K562 treated with DMSO at 1 percent for 48 hours (cell line): ENCODE results near the gene PPP1R27. TPM values are rescaled to one million over a fixed set of nuclear protein-coding genes. Genes with fewer than 3 reads are reported as not detected.

Experiments used
- total RNA-seq: library from RNA; unstranded; fragments of 300-600 nt; gene quantifications from 2 replicates; pipeline ENCODE4 v1.2.3, GENCODE V29; 2022; ENCODE audit warnings: low replicate concordance; ENCODE audit errors: extremely low read depth

PPP1R27 gene, protein sequence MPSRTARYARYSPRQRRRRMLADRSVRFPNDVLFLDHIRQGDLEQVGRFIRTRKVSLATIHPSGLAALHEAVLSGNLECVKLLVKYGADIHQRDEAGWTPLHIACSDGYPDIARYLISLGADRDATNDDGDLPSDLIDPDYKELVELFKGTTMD
- not detected in 2 replicates for total RNA-seq

DNA sequence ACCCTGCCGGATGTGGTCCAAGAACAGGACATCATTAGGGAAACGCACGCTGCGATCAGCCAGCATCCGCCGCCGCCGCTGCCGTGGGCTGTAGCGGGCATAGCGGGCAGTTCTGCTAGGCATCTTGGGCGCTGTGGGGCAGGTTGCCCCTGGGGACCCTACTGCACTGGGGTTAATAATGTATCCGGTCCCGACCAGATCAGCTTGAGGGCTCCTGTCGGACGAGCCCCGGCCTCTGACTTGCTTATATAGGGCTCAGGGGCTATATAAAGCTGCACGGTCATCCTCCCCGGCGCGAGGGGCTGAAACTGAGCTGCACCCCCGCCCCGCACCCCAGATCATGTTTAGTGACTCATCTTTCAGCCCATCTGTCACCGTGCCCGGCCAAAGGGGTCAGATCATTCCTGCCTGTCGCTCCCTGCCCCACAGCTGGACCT is at the start of gene PPP1R27:
PPP1R27 (minus strand) TSS at position 220 of the 437 bp plus-strand sequence; CDS start at position 123, 97 bp downstream.

DNA sequence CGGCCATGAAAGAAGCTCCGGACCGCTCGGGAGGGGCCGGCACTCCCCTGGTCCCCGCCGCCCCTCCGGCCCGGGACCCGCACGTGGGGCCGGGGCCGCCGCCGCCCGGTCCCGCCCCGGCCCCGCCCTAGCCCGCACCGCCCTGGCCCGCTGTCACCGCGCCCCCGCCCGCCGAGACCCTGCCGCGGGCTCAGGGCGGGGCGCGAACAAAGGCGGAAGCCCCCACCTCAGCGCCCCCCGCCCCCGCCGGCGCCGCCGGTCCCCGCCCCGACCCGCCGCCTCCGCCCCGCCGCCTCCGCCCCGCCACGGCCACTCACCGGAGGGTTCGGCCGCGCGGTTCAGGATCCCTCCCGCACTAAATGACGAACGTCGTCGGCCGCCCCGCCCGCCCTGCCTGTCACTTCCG is 36.1 kb upstream of the PPP1R27 start, which contains the start of gene ARHGDIA:
ARHGDIA (minus strand) TSS at position 357 of the 406 bp plus-strand sequence. CDS start 1,407 bp downstream, outside the sequence.

DNA sequence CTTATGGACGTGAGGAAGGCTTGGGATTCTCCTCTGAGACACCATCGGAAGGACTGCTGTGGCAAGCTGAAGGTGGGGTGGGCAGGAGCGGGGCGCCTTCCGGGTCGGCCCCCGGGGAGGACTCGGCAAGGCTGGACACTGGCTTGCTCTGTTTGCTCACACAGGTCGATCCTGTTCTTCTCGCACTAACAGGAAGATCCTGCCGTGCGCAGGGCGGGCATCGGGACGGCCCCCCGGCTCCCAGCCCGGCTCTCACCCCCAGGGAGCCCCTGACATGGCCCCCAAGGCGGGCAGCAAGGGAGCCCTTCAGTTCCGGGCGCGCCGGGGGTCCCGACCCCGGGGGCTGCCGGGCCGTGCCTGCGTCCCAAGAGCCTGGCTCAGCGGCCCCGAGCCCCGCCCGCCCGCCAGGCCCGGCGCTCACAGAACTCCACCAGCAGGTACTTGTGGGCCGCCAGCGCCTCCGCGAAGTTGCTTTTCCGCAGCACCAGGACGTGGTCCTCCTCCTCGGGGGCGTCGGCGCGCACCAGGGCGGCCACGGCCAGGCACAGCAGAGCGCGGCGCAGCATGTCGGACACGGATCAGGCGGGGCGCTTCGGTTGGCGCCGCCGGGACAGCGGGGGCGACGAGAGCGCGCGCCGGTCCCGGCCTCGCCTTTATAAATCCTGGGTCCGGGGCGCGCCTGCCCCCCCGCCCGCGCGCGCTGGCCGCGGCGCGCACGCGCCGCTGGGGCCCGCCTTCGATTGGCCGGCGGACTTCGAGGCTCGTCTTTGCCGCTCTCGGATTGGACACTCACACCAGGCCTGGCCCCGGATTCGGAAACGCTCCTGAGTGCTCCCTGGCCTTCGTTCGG is 25.3 kb upstream of the PPP1R27 start, which contains the start of gene P4HB:
P4HB (minus strand) TSS at position 630 of the 850 bp plus-strand sequence; CDS start at position 566, 64 bp downstream.

DNA sequence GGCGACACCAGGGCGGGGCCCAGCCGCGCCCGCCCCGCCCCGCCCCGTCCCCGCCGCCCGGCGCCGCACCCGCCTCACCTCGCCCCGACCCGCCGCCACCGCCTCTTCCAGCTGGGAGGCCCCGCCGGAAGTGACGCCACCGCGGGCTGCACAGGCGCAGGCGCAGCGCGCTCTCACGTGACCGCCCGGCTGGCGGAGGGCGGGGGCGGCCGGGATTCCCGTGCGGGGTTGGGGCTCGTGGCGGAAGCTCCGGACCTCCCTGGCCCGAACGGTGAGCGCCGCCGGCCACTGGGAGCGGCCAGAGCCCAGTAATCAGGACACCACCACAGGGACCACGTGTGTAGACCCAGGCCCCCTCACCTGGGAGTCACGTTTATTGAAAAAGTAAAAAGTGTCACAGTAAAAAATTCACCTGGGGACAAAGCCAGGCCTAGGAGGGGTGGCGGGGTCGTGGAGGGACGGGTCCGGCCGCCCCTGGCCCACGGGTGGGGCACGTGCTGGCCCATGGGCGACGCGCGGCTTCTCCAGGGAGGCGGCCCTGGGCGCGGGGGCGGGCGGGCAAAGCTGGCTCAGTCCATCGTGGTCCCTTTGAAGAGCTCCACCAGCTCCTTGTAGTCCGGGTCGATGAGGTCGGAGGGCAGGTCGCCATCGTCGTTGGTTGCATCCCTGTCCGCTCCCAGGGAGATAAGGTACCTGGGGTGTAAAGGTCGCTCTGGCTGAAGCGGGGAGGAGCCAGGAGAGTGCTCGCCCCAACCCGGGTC is 1.5 kb downstream of the PPP1R27 start, which contains the start of gene MCRIP1:
MCRIP1 (minus strand) TSS at position 132 of the 761 bp plus-strand sequence. CDS start 8,785 bp downstream, outside the sequence.

DNA sequence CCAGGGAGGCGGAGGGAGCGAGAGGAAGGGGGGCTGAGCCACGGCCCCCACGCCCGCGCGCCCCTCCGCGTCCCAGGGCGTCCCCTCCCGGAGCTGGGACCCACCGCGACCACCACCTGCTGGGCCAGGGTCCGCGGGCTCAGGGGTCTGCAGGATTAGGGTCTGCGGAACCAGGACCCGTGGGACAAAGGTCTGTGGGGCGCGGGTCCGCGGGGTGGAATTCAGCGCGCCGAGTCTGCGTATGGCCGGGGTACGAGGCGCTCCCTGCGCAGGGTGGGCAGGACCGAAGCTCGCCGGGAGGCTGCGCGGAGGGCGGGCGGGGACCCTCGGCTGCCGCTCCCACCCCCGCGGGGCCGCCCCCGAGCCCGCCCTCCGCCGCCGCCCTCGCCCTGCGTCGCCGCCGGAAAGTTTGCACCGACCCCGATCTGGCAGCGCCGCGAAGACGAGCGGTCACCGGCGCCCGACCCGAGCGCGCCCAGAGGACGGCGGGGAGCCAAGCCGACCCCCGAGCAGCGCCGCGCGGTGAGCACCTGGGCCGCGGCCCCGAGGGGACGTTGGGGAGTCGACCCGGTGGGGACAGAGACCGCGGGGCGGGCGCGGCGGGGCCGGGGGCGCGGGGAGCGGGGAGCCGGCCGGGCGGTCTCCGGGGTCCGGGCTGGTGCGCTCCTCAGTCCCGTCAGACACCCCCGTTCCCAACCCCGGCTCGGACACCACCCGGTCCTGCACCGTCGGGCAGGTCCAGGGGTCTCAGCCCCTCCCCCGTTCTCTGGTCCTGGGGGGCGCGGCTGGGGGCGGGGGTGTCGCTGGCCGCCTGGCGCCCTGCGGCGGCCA is 30.9 kb downstream of the PPP1R27 start, which contains the start of gene GCGR:
GCGR (plus strand) TSS at position 423 of the 831 bp plus-strand sequence. CDS start 4,869 bp downstream, outside the sequence.

Other genes starting within 250 kb of the PPP1R27 start
- not detected in 2 replicates for gene NPLOC4, start 197.9 kb downstream of the PPP1R27 start, total RNA-seq
- gene TSPAN10, start 197.9 kb downstream of the PPP1R27 start, total RNA-seq = not detected in 2 replicates
- gene PDE6G, start 178.5 kb downstream of the PPP1R27 start, total RNA-seq = not detected in 2 replicates
- not detected in 2 replicates for gene OXLD1, start 168.4 kb downstream of the PPP1R27 start, total RNA-seq
- not detected in 2 replicates for gene CCDC137, start 168.3 kb downstream of the PPP1R27 start, total RNA-seq
- not detected in 2 replicates for gene ARL16, start 151.3 kb downstream of the PPP1R27 start, total RNA-seq
- not detected in 2 replicates for gene HGS, start 151.0 kb downstream of the PPP1R27 start, total RNA-seq
- gene MRPL12, start 131.7 kb downstream of the PPP1R27 start, total RNA-seq = not detected in 2 replicates
- not detected in 2 replicates for gene SLC25A10, start 122.8 kb downstream of the PPP1R27 start, total RNA-seq
- gene GCGR, start 30.9 kb downstream of the PPP1R27 start, total RNA-seq = not detected in 2 replicates
- not detected in 2 replicates for gene MCRIP1, start 1.8 kb downstream of the PPP1R27 start, total RNA-seq
- gene P4HB, start 25.5 kb upstream of the PPP1R27 start, total RNA-seq = 1,566 TPM in 1 of 2 replicates, not detected in the other
- gene ARHGDIA, start 36.3 kb upstream of the PPP1R27 start, total RNA-seq = 847 TPM in 1 of 2 replicates, not detected in the other
- gene ALYREF, start 56.5 kb upstream of the PPP1R27 start, total RNA-seq = not detected in 2 replicates
- gene ANAPC11, start 56.7 kb upstream of the PPP1R27 start, total RNA-seq = 1,946 TPM in 1 of 2 replicates, not detected in the other
- gene NPB, start 67.2 kb upstream of the PPP1R27 start, total RNA-seq = not detected in 2 replicates
- not detected in 2 replicates for gene PCYT2, start 76.3 kb upstream of the PPP1R27 start, total RNA-seq
- not detected in 2 replicates for gene SIRT7, start 83.1 kb upstream of the PPP1R27 start, total RNA-seq
- gene MAFG, start 92.7 kb upstream of the PPP1R27 start, total RNA-seq = not detected in 2 replicates
- not detected in 2 replicates for gene PYCR1, start 102.2 kb upstream of the PPP1R27 start, total RNA-seq
- not detected in 2 replicates for gene MYADML2, start 112.2 kb upstream of the PPP1R27 start, total RNA-seq
- gene NOTUM, start 126.1 kb upstream of the PPP1R27 start, total RNA-seq = not detected in 2 replicates
- not detected in 2 replicates for gene ASPSCR1, start 142.6 kb upstream of the PPP1R27 start, total RNA-seq
- gene CENPX, start 187.8 kb upstream of the PPP1R27 start, total RNA-seq = not detected in 2 replicates
- gene LRRC45, start 188.3 kb upstream of the PPP1R27 start, total RNA-seq = not detected in 2 replicates
- gene RAC3, start 196.6 kb upstream of the PPP1R27 start, total RNA-seq = not detected in 2 replicates
- not detected in 2 replicates for gene DCXR, start 202.6 kb upstream of the PPP1R27 start, total RNA-seq
- gene RFNG, start 216.8 kb upstream of the PPP1R27 start, total RNA-seq = not detected in 2 replicates
- 331 TPM in 1 of 2 replicates, not detected in the other for gene GPS1, start 216.8 kb upstream of the PPP1R27 start, total RNA-seq
- not detected in 2 replicates for gene DUS1L, start 230.8 kb upstream of the PPP1R27 start, total RNA-seq